ENCODE measurements around the gene TRAPPC4.
A peak's percentile ranks its signal among the peaks of the same experiment; 100 is the strongest.
"Not testable (repeated sequence)": the region's sequence is repeated elsewhere in the genome, so short reads cannot be mapped to it uniquely, and the experiment has no call there.

TRAPPC4 gene

DNA sequence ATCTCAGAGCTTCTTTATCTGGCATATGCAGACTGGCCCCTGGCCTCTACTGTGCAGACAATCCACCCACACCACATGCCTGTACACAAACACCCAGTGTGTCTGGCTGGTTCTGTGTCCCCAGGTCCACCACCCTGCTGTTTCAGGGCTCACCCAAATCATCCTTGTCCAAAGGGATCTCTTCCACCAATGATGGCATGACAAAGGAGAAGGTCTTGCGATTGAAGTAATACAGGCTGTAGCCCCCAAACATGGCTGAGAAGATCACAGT lies 10.4 kb downstream of the TRAPPC4 start:
- ATAC-seq (ENCODE audit: low read depth) (no peak), DNase-seq (ENCODE audit: low spot score) (no peak)
- H3K27ac ChIP-seq (ENCODE audit: poor library complexity, severe bottlenecking): peak overlapping the region; percentile 53
- TF ChIP-seq, protein P1, sequence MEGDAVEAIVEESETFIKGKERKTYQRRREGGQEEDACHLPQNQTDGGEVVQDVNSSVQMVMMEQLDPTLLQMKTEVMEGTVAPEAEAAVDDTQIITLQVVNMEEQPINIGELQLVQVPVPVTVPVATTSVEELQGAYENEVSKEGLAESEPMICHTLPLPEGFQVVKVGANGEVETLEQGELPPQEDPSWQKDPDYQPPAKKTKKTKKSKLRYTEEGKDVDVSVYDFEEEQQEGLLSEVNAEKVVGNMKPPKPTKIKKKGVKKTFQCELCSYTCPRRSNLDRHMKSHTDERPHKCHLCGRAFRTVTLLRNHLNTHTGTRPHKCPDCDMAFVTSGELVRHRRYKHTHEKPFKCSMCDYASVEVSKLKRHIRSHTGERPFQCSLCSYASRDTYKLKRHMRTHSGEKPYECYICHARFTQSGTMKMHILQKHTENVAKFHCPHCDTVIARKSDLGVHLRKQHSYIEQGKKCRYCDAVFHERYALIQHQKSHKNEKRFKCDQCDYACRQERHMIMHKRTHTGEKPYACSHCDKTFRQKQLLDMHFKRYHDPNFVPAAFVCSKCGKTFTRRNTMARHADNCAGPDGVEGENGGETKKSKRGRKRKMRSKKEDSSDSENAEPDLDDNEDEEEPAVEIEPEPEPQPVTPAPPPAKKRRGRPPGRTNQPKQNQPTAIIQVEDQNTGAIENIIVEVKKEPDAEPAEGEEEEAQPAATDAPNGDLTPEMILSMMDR (IDR thresholded peaks at IDR 0.05; ENCODE audit: poor library complexity, severe bottlenecking): no peak
- H3K4me3 ChIP-seq (ENCODE audit: severe bottlenecking): no peak overlapping the region
- peaks cover 8% of the 10 kb centered on the region for H3K4me1 ChIP-seq (ENCODE audit: insufficient read depth, poor library complexity, severe bottlenecking)
- H3K36me3 ChIP-seq (ENCODE audit: low read depth): peaks cover 32% of the 10 kb centered on the region
- no peaks in the 10 kb centered on the region for H3K27me3 ChIP-seq (ENCODE audit: insufficient read depth, poor library complexity, severe bottlenecking)
- no peaks in the 10 kb centered on the region for H3K9me3 ChIP-seq (ENCODE audit: severe bottlenecking)

DNA sequence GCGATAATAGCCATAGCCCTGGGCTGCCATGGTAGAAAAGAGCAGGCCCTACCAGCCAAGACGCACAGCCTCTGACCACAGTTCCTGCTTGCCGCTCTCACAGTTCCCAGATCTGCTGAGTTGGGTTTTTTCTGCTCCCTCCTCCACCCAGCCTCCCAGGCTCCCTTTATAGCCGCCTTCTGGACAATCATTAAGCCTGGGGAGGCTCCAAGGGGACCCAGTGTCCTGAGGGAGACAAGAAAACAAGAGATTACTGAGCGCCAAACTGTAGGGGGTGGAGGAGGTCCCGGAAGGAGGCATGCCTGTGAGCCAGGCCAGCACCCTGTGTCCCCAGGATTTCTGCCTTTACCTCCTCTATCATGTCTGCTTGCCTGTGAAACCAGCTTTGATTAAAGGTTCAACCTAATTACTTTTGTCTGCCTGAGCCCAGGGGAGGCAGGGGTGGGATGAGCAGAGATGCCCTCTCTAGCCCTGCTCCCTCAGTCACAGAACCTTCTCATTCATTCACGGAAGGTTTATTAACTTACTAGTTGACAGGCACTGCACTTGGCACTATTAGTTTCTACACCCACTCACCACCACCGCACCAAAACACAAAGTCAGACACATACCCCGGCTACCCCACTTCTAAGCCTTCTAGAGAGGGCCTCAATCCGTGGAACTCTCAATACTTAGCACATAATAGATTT lies 10.9 kb downstream of the TRAPPC4 start:
- Histone ChIP-seq H3K4me1 (ENCODE audit: insufficient read depth, poor library complexity, severe bottlenecking) (peaks cover 8% of the 10 kb centered on the region), H3K27me3 (ENCODE audit: insufficient read depth, poor library complexity, severe bottlenecking) (no peaks in the 10 kb centered on the region), H3K27ac (ENCODE audit: poor library complexity, severe bottlenecking) (peak overlapping the region; percentile 53), H3K9me3 (ENCODE audit: severe bottlenecking) (no peaks in the 10 kb centered on the region), H3K36me3 (ENCODE audit: low read depth) (peaks cover 27% of the 10 kb centered on the region), H3K4me3 (ENCODE audit: severe bottlenecking) (peak overlapping the region; percentile 82)
- DNase-seq (ENCODE audit: low spot score) (no peak), ATAC-seq (ENCODE audit: low read depth) (peak; percentile 1; the same call in 1 of the 3 replicates)
- TF ChIP-seq, protein P1 (IDR thresholded peaks at IDR 0.05; ENCODE audit: poor library complexity, severe bottlenecking): no peak

DNA sequence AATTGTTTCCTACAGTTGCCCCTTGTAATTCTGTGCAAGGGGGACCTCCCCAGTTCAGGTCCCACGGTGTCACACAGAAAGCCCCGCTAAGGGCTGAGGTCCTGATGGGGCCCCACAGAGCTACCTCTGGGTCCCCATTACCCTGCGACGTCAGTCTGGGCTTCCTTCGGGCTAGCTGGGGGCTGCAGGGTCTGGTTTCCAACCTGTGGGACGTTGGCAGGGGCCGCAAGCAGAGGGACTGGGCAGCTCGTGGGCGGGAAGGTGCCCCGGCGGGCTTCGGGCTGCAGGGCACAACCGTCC lies 11.4 kb downstream of the TRAPPC4 start:
- Histone ChIP-seq H3K4me3 (ENCODE audit: severe bottlenecking) (peak overlapping the region; percentile 82), H3K36me3 (ENCODE audit: low read depth) (peaks cover 24% of the 10 kb centered on the region), H3K4me1 (ENCODE audit: insufficient read depth, poor library complexity, severe bottlenecking) (peaks cover 8% of the 10 kb centered on the region), H3K27ac (ENCODE audit: poor library complexity, severe bottlenecking) (peak overlapping the region; percentile 53), H3K27me3 (ENCODE audit: insufficient read depth, poor library complexity, severe bottlenecking) (no peaks in the 10 kb centered on the region), H3K9me3 (ENCODE audit: severe bottlenecking) (no peaks in the 10 kb centered on the region)
- no peak for DNase-seq (ENCODE audit: low spot score)
- TF ChIP-seq, protein P1 (IDR thresholded peaks at IDR 0.05; ENCODE audit: poor library complexity, severe bottlenecking): no peak
- no peak for ATAC-seq (ENCODE audit: low read depth)

- peaks cover 19% of the 10 kb centered on the region for H3K36me3 ChIP-seq (ENCODE audit: low read depth)
- TF ChIP-seq, protein P1 (IDR thresholded peaks at IDR 0.05; ENCODE audit: poor library complexity, severe bottlenecking): peak; percentile 96
- H3K4me1 ChIP-seq (ENCODE audit: insufficient read depth, poor library complexity, severe bottlenecking): peaks cover 8% of the 10 kb centered on the region
- peak within 1 kb of the TSS; percentile 82 for H3K4me3 ChIP-seq (ENCODE audit: severe bottlenecking)
- H3K27me3 ChIP-seq (ENCODE audit: insufficient read depth, poor library complexity, severe bottlenecking): no peaks in the 10 kb centered on the region
- H3K27ac ChIP-seq (ENCODE audit: poor library complexity, severe bottlenecking): peak within 1 kb of the TSS; percentile 53
- DNase-seq (ENCODE audit: low spot score): peak; percentile 98
- H3K9me3 ChIP-seq (ENCODE audit: severe bottlenecking): no peaks in the 10 kb centered on the region
- ATAC-seq (ENCODE audit: low read depth): peak; percentile 81
Measured at GRCh38 chr11:119030329-119031047, 11.9 kb downstream of the TRAPPC4 start, which contains the start of gene SLC37A4. Gene SLC37A4 (minus strand): TSS chr11:119030877.

DNA sequence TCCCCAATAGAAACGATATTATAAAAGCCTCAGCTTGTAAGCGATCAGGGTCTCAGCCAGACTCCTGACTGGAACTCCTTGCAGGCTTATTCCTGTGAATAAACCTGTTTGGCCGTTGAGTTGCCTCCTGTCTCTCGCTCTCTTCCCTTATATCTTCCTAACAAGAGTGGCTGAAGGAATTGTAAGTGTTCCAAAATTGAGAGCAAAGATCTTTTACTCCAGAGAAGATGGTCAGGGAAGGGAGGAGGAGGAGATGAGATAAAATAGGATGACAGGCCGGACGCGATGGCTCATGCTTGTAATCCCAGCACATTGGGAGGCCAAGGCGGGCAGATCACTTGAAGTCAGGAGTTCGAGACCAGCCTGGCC lies 13.3 kb downstream of the TRAPPC4 start:
- Histone ChIP-seq H3K27ac (ENCODE audit: poor library complexity, severe bottlenecking) (no peak overlapping the region), H3K4me1 (ENCODE audit: insufficient read depth, poor library complexity, severe bottlenecking) (peaks cover 8% of the 10 kb centered on the region), H3K27me3 (ENCODE audit: insufficient read depth, poor library complexity, severe bottlenecking) (no peaks in the 10 kb centered on the region), H3K9me3 (ENCODE audit: severe bottlenecking) (no peaks in the 10 kb centered on the region), H3K36me3 (ENCODE audit: low read depth) (peaks cover 18% of the 10 kb centered on the region), H3K4me3 (ENCODE audit: severe bottlenecking) (no peak overlapping the region)
- TF ChIP-seq, protein P1 (IDR thresholded peaks at IDR 0.05; ENCODE audit: poor library complexity, severe bottlenecking): no peak
- DNase-seq (ENCODE audit: low spot score): no peak
- ATAC-seq (ENCODE audit: low read depth): no peak

- not testable (repeated sequence) for H3K27me3 ChIP-seq (ENCODE audit: insufficient read depth, poor library complexity, severe bottlenecking); H3K9me3 ChIP-seq (ENCODE audit: severe bottlenecking); H3K4me3 ChIP-seq (ENCODE audit: severe bottlenecking); DNase-seq (ENCODE audit: low spot score); H3K36me3 ChIP-seq (ENCODE audit: low read depth); H3K4me1 ChIP-seq (ENCODE audit: insufficient read depth, poor library complexity, severe bottlenecking); ATAC-seq (ENCODE audit: low read depth); H3K27ac ChIP-seq (ENCODE audit: poor library complexity, severe bottlenecking)
Measured at GRCh38 chr11:119033421-119033820, 14.9 kb downstream of the TRAPPC4 start.
